IMR-90 (cell line): Measurements from ENCODE around the gene CLUH. TPM values are rescaled to one million over a fixed set of nuclear protein-coding genes. Genes with fewer than 3 reads are reported as not detected.

ENCODE experiments used
- ATAC-seq: fragments of 200-7000 bp; cut with Tn5 transposase; 2 replicates; pipeline ENCODE4 v1.9.1; 2020; ENCODE audit warnings: low read depth, mild to moderate bottlenecking, moderate library complexity
- BruUV-seq: library from RNA; stranded (reverse); fragments of 400-500 nt; replicated peaks from 2 replicates; lab custom pipeline; 2021; lab: Mats Ljungman, UMichigan
- CTCF ChIA-PET: fragments of 300-600 bp; formaldehyde crosslinking; extraction: SDS; loops from one replicate; lab custom pipeline; 2021; ENCODE audit warnings: antibody characterized with exemption; lab: Yijun Ruan, JAX
- POLR2A ChIA-PET: fragments of 300-600 bp; sonication (Branson Sonifier 250); formaldehyde crosslinking; loops from one replicate; lab custom pipeline; 2022; ENCODE audit warnings: antibody characterized with exemption; ENCODE audit not compliant: unreplicated experiment; lab: Charles Lee
- DNase-seq: peaks from one replicate; pipeline ENCODE4 v3.0.0; 2013
- H2AFZ ChIP-seq: replicated peaks from 2 replicates; pipeline ENCODE3; 2013; ENCODE audit warnings: low read length, mild to moderate bottlenecking; ENCODE audit not compliant: poor library complexity
- H2AK5ac ChIP-seq: 2 replicates; pipeline ENCODE4 v1.6.1; 2013; ENCODE audit warnings: low read depth, low read length, inconsistent platforms
- H2AK9ac ChIP-seq: replicated peaks from 2 replicates; pipeline ENCODE3; 2013; ENCODE audit warnings: mild to moderate bottlenecking, low read depth, low read length, moderate library complexity; ENCODE audit not compliant: poor library complexity
- H2BK120ac ChIP-seq: 2 replicates; pipeline ENCODE4 v1.6.1; 2013; ENCODE audit warnings: low read depth, low read length, inconsistent platforms
- H2BK15ac ChIP-seq: 3 replicates; pipeline ENCODE4 v1.6.1; 2013; ENCODE audit warnings: low read depth, low read length, inconsistent platforms
- H2BK20ac ChIP-seq: 2 replicates; pipeline ENCODE4 v1.6.1; 2013; ENCODE audit warnings: low read depth, mild to moderate bottlenecking, inconsistent platforms, low read length, moderate library complexity
- H2BK5ac ChIP-seq: 2 replicates; pipeline ENCODE4 v1.6.1; 2013; ENCODE audit warnings: mild to moderate bottlenecking, low read depth, low read length, inconsistent platforms; ENCODE audit not compliant: poor library complexity, severe bottlenecking
- H3K14ac ChIP-seq: replicated peaks from 2 replicates; pipeline ENCODE4 v1.6.1; 2013; ENCODE audit warnings: low read depth, low read length, inconsistent platforms
- H3K18ac ChIP-seq: 2 replicates; pipeline ENCODE4 v1.6.1; 2013; ENCODE audit warnings: low read depth, low read length, control low read depth
- H3K23ac ChIP-seq: 2 replicates; pipeline ENCODE4 v1.6.1; 2013; ENCODE audit warnings: low read depth, low read length, inconsistent platforms
- H3K27ac ChIP-seq: 2 replicates; pipeline ENCODE4 v1.5.1; 2013; ENCODE audit warnings: mild to moderate bottlenecking, control low read depth, low read length; ENCODE audit not compliant: insufficient read depth
- H3K27me3 ChIP-seq: 2 replicates; pipeline ENCODE4 v1.6.1; 2013; ENCODE audit warnings: low read length; ENCODE audit not compliant: control insufficient read depth, insufficient read depth
- H3K36me3 ChIP-seq: 2 replicates; pipeline ENCODE4 v1.6.1; 2013; ENCODE audit warnings: low read length, mixed read lengths; ENCODE audit not compliant: control insufficient read depth, insufficient read depth
- H3K4ac ChIP-seq: 2 replicates; pipeline ENCODE4 v1.6.1; 2013; ENCODE audit warnings: low read depth, low read length, inconsistent platforms
- H3K4me1 ChIP-seq: 2 replicates; pipeline ENCODE4 v1.6.1; 2013; ENCODE audit warnings: low read length, mixed read lengths; ENCODE audit not compliant: control insufficient read depth, insufficient read depth
- H3K4me2 ChIP-seq: 2 replicates; pipeline ENCODE4 v1.6.1; 2013; ENCODE audit warnings: low read depth, mild to moderate bottlenecking, control low read depth, low read length, moderate library complexity
- H3K4me3 ChIP-seq: 2 replicates; pipeline ENCODE4 v1.5.1; 2013; ENCODE audit warnings: low read depth, mild to moderate bottlenecking, control low read depth, low read length, moderate library complexity; ENCODE audit not compliant: insufficient read depth
- H3K56ac ChIP-seq: 2 replicates; pipeline ENCODE4 v1.6.1; 2013; ENCODE audit warnings: low read length, inconsistent platforms; ENCODE audit not compliant: insufficient read depth; ENCODE audit errors: extremely low read depth
- H3K79me1 ChIP-seq, 2 experiments: 2 replicates each; pipeline ENCODE4 v1.6.1; 2013; ENCODE audit warnings: low read length in 2 of 2, inconsistent platforms in 1 of 2, low read depth in 1 of 2
- H3K9ac ChIP-seq: 2 replicates; pipeline ENCODE4 v1.6.1; 2013; ENCODE audit warnings: low read depth, low read length, control low read depth
- H3K9me1 ChIP-seq: 2 replicates; pipeline ENCODE4 v1.6.1; 2013; ENCODE audit warnings: low read length, inconsistent platforms; ENCODE audit not compliant: insufficient read depth
- H3K9me3 ChIP-seq: 2 replicates; pipeline ENCODE4 v1.6.1; 2013; ENCODE audit warnings: low read length; ENCODE audit not compliant: control insufficient read depth, insufficient read depth
- H4K20me1 ChIP-seq: 2 replicates; pipeline ENCODE4 v1.6.1; 2013; ENCODE audit warnings: low read length, inconsistent platforms; ENCODE audit not compliant: insufficient read depth
- H4K5ac ChIP-seq: 2 replicates; pipeline ENCODE4 v1.6.1; 2013; ENCODE audit warnings: mild to moderate bottlenecking, low read depth, low read length, control low read depth
- H4K8ac ChIP-seq, 2 experiments: 2 replicates each; pipeline ENCODE4 v1.6.1; 2013; ENCODE audit warnings: low read depth in 2 of 2, low read length in 2 of 2, control low read depth in 1 of 2, inconsistent platforms in 1 of 2
- H4K91ac ChIP-seq: 2 replicates; pipeline ENCODE4 v1.6.1; 2013; ENCODE audit warnings: low read depth, low read length, inconsistent platforms; ENCODE audit not compliant: insufficient read depth
- BHLHE40 ChIP-seq: fragments of 150-350 bp; IDR thresholded peaks from 2 replicates; pipeline ENCODE4 v1.6.1; 2016; ENCODE audit warnings: mild to moderate bottlenecking, low read depth, low read length
- CEBPB ChIP-seq: IDR thresholded peaks from 2 replicates; pipeline ENCODE4 v1.6.1; 2012; ENCODE audit warnings: low read depth, low read length, improper control_type of control experiment
- SMC3 ChIP-seq: fragments of 150-350 bp; IDR thresholded peaks from 2 replicates; pipeline ENCODE4 v1.6.1; 2016; ENCODE audit warnings: low read depth, mild to moderate bottlenecking, antibody characterized with exemption, low read length, moderate library complexity
- WGBS, 2 experiments: methylation state at CpG; one replicate each; pipeline versions ENCODE4 v1.1.5 to v1.1.7; 2013; ENCODE audit warnings: missing lambda C conversion rate in 2 of 2; ENCODE audit not compliant: insufficient read length in 1 of 2; ENCODE audit errors: extremely low coverage in 2 of 2; 5-methylcytosine and 5-hydroxymethylcytosine counted together
- dilution Hi-C: fragments of 300-500 bp; cut with HindIII; formaldehyde crosslinking; loops from one replicate; pipeline ENCODE4 v1.14.3; 2018; ENCODE audit warnings: low sequenced_read_pairs; ENCODE audit not compliant: unreplicated experiment
- in situ Hi-C: fragments of 300-500 bp; cut with MboI; formaldehyde crosslinking; loops from 3 replicates; pipeline ENCODE4 v1.14.3; 2019; ENCODE audit warnings: low sequenced_read_pairs, inconsistent platforms, mixed read lengths
- intact Hi-C: fragments of 100-400 bp; cut with micrococcal nuclease; formaldehyde crosslinking; loops from 2 replicates; pipeline ENCODE4 v1.10.0; 2022
- polyA plus RNA-seq, 3 experiments: library from polyadenylated mRNA; depleted of rRNA; stranded (reverse); fragments of >200 nt; gene quantifications; 2 replicates each; pipeline ENCODE4 v1.2.3, GENCODE V29; 2012; ENCODE audit warnings: low replicate concordance in 1 of 3
- total RNA-seq: library from RNA; depleted of rRNA; stranded (reverse); fragments of >200 nt; gene quantifications from 2 replicates; pipeline ENCODE4 v1.2.3, GENCODE V29; 2012

CLUH gene
- total and polyA plus RNA-seq, 2 of the 4 experiments (the other 2 are of a cell fraction), result 12.9 to 42.0 TPM

- no peak overlapping the region for H2AK9ac ChIP-seq
These were observed 9.4 kb downstream of the CLUH start for GRCh38 chr17:2701996-2702741.

More at GRCh38 chr17:2701996-2702741, 9.4 kb downstream of the CLUH start:
- ATAC-seq, result no peak
- Histone ChIP-seq H2BK15ac (no peak overlapping the region), H3K23ac (no peak overlapping the region), H3K27me3 (no peaks in the 10 kb centered on the region), H3K4me3 (no peak overlapping the region), H3K18ac (no peak overlapping the region), H3K9ac (no peak overlapping the region), H3K4me1 (peaks cover 15% of the 10 kb centered on the region), H4K91ac (no peak overlapping the region), H2AFZ (no peak overlapping the region), H2BK20ac (no peak overlapping the region), H3K9me3 (no peaks in the 10 kb centered on the region), H3K9me1 (peaks cover 4% of the 10 kb centered on the region; the same call in 1 of the 2 replicates), H3K27ac (no peak overlapping the region), H3K4ac (no peak overlapping the region), H4K20me1 (peaks cover 41% of the 10 kb centered on the region), H2BK120ac (no peak overlapping the region), H3K79me1 (peaks cover 8 to 43% of the 10 kb centered on the region in 2 experiments), H3K4me2 (no peak overlapping the region), H2BK5ac (no peak overlapping the region), H2AK5ac (no peak overlapping the region), H3K56ac (no peak overlapping the region), H4K8ac (no peak overlapping the region), H3K36me3 (peaks cover 48% of the 10 kb centered on the region), H4K5ac (no peak overlapping the region), H3K14ac (no peak overlapping the region)
- no peak for DNase-seq
- BruUV-seq, result no TSS peak
- TF ChIP-seq BHLHE40 (no peak), SMC3 (no peak), CEBPB (no peak)
- WGBS, 2 experiments, result 96% methylated on average over 8 of the region's 22 CpGs; no CpG with 5 or more reads in 1 of the 2 experiments
- dilution Hi-C loops (no loop called here), in situ Hi-C loops (no loop called here), intact Hi-C loops (no loop called here)
- ChIA-PET CTCF (no interaction called here), POLR2A (no interaction called here)
